Tibial nerve (tissue), 4 donors: ENCODE data around the gene ADAMTS2.

Source experiments
- EP300 ChIP-seq, 2 donors: sonication (generic); formaldehyde crosslinking; IDR thresholded peaks; one replicate each; pipeline ENCODE4 v1.6.1; 2017; ENCODE audit warnings: antibody characterized with exemption in 2 of 2, mild to moderate bottlenecking in 1 of 2
- POLR2A ChIP-seq, 2 donors: fragments of 450-650 bp; IDR thresholded peaks; one replicate each; pipeline ENCODE4 v1.6.1; 2017; ENCODE audit warnings: antibody characterized with exemption in 2 of 2, mild to moderate bottlenecking in 2 of 2, moderate library complexity in 2 of 2
- TF ChIP-seq, protein P1 (sequence below), 5 experiments: fragments of 200-600 bp in 3 of 5; fragments of 450-650 bp in 2 of 5; sonication (generic) in 3 of 5; IDR thresholded peaks; one replicate each; pipeline ENCODE4 v1.5.1; 2016 to 2019; ENCODE audit warnings: antibody characterized with exemption in 5 of 5, mild to moderate bottlenecking in 3 of 5, moderate library complexity in 2 of 5

- TF ChIP-seq, protein P1, sequence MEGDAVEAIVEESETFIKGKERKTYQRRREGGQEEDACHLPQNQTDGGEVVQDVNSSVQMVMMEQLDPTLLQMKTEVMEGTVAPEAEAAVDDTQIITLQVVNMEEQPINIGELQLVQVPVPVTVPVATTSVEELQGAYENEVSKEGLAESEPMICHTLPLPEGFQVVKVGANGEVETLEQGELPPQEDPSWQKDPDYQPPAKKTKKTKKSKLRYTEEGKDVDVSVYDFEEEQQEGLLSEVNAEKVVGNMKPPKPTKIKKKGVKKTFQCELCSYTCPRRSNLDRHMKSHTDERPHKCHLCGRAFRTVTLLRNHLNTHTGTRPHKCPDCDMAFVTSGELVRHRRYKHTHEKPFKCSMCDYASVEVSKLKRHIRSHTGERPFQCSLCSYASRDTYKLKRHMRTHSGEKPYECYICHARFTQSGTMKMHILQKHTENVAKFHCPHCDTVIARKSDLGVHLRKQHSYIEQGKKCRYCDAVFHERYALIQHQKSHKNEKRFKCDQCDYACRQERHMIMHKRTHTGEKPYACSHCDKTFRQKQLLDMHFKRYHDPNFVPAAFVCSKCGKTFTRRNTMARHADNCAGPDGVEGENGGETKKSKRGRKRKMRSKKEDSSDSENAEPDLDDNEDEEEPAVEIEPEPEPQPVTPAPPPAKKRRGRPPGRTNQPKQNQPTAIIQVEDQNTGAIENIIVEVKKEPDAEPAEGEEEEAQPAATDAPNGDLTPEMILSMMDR (IDR thresholded peaks at IDR 0.05), result no peak
- TF ChIP-seq POLR2A (IDR thresholded peaks at IDR 0.05) (no peak), EP300 (IDR thresholded peaks at IDR 0.05) (no peak)
These were observed 164.2 kb downstream of the ADAMTS2 start for GRCh38 chr5:179180921-179181645.
